ENCODE measurements around the gene NF2. TPM values are rescaled to one million over a fixed set of nuclear protein-coding genes. Genes with fewer than 3 reads are reported as not detected.

The NF2 gene
- total RNA-seq, 1 donor from 2014 or later: 43.9 TPM

- ATAC-seq (peak; percentile 83), DNase-seq (no peak)
- peak; percentile 89 for TF ChIP-seq CTCF (IDR thresholded peaks at IDR 0.05)
- intact Hi-C loops (cut with DNase I): no loop called here
- Histone ChIP-seq H3K36me3 (no peaks in the 10 kb centered on the region), H3K9me3 (no peaks in the 10 kb centered on the region), H3K27me3 (no peaks in the 10 kb centered on the region), H3K27ac (no peak overlapping the region), H3K4me3 (no peak overlapping the region), H3K4me1 (peaks cover 50% of the 10 kb centered on the region)
Observed at GRCh38 chr22:29625090-29625825, 21.8 kb downstream of the NF2 start.

GRCh38 chr22:29626497-29627195 lies 23.2 kb downstream of the NF2 start:
- Histone ChIP-seq H3K27me3 (no peaks in the 10 kb centered on the region), H3K27ac (no peak overlapping the region), H3K4me1 (peaks cover 60% of the 10 kb centered on the region), H3K36me3 (no peaks in the 10 kb centered on the region), H3K4me3 (no peak overlapping the region), H3K9me3 (no peaks in the 10 kb centered on the region)
- DNase-seq (no peak), ATAC-seq (no peak)
- no peak for TF ChIP-seq CTCF (IDR thresholded peaks at IDR 0.05)
- intact Hi-C loops (cut with DNase I): no loop called here

GRCh38 chr22:29627196-29627535 lies 23.7 kb downstream of the NF2 start:
- no peaks in the 10 kb centered on the region for H3K36me3 ChIP-seq
- no peak overlapping the region for H3K27ac ChIP-seq
- H3K9me3 ChIP-seq: no peaks in the 10 kb centered on the region
- intact Hi-C loops (cut with DNase I): no loop called here
- no peak overlapping the region for H3K4me3 ChIP-seq
- H3K4me1 ChIP-seq: peaks cover 55% of the 10 kb centered on the region
- H3K27me3 ChIP-seq: no peaks in the 10 kb centered on the region
- DNase-seq (no peak), ATAC-seq (no peak)
- no peak for TF ChIP-seq CTCF (IDR thresholded peaks at IDR 0.05)

GRCh38 chr22:29628996-29629902 lies 25.8 kb downstream of the NF2 start:
- TF ChIP-seq CTCF (IDR thresholded peaks at IDR 0.05): no peak
- Histone ChIP-seq H3K4me3 (no peak overlapping the region), H3K9me3 (no peaks in the 10 kb centered on the region), H3K36me3 (no peaks in the 10 kb centered on the region), H3K27me3 (no peaks in the 10 kb centered on the region), H3K4me1 (peaks cover 41% of the 10 kb centered on the region), H3K27ac (no peak overlapping the region)
- no peak for DNase-seq
- intact Hi-C loops (cut with DNase I): no loop called here
- no peak for ATAC-seq

- no peak overlapping the region for H3K27ac ChIP-seq
- intact Hi-C loops (cut with DNase I): no loop called here
- TF ChIP-seq CTCF (IDR thresholded peaks at IDR 0.05): no peak
- H3K27me3 ChIP-seq: no peaks in the 10 kb centered on the region
- H3K4me1 ChIP-seq: peaks cover 34% of the 10 kb centered on the region
- ATAC-seq: peak; percentile 66
- no peaks in the 10 kb centered on the region for H3K36me3 ChIP-seq
- DNase-seq: no peak
- no peak overlapping the region for H3K4me3 ChIP-seq
- no peaks in the 10 kb centered on the region for H3K9me3 ChIP-seq
Observed at GRCh38 chr22:29629903-29630516, 26.6 kb downstream of the NF2 start.
